Liver (tissue), 9 donors: ENCODE data around the gene ZNF536. TPM values are rescaled to one million over a fixed set of nuclear protein-coding genes. Genes with fewer than 3 reads are reported as not detected.
"Not testable (repeated sequence)": the region's sequence is repeated elsewhere in the genome, so short reads cannot be mapped to it uniquely, and the experiment has no call there.

ENCODE experiments used
- DNase-seq: peaks from one replicate; pipeline ENCODE4 v3.0.0-alpha.2; 2017; ENCODE audit warnings: low spot score
- H3K27ac ChIP-seq, 2 donors: one replicate each; pipeline ENCODE4 v1.7.0; 2013; ENCODE audit warnings: inconsistent platforms in 2 of 2, low read length in 2 of 2, control low read depth in 1 of 2, low read depth in 1 of 2, mild to moderate bottlenecking in 1 of 2
- H3K27me3 ChIP-seq, 4 donors: one replicate each; pipeline versions ENCODE4 v1.6.1 to v1.7.0; 2013; ENCODE audit warnings: low read length in 3 of 4, inconsistent platforms in 1 of 4, mild to moderate bottlenecking in 1 of 4, moderate library complexity in 1 of 4; ENCODE audit not compliant: control insufficient read depth in 4 of 4, insufficient read depth in 4 of 4
- H3K36me3 ChIP-seq, 4 donors: one replicate each; pipeline versions ENCODE4 v1.6.1 to v1.7.0; 2013; ENCODE audit warnings: low read length in 3 of 4, mild to moderate bottlenecking in 3 of 4, low read depth in 1 of 4, moderate library complexity in 1 of 4; ENCODE audit not compliant: control insufficient read depth in 4 of 4, insufficient read depth in 3 of 4
- H3K4me1 ChIP-seq, 4 donors: one replicate each; pipeline versions ENCODE4 v1.6.1 to v1.7.0; 2013; ENCODE audit warnings: low read length in 3 of 4, mild to moderate bottlenecking in 3 of 4, moderate library complexity in 1 of 4; ENCODE audit not compliant: control insufficient read depth in 4 of 4, insufficient read depth in 4 of 4
- H3K4me3 ChIP-seq, 3 donors: one replicate each; pipeline versions ENCODE4 v1.6.1 to v1.7.0; 2013; ENCODE audit warnings: low read length in 3 of 3, control low read depth in 1 of 3, low read depth in 1 of 3, mild to moderate bottlenecking in 1 of 3
- H3K9ac ChIP-seq, 2 donors: one replicate each; pipeline ENCODE4 v1.7.0; 2013; ENCODE audit warnings: low read length in 2 of 2, mild to moderate bottlenecking in 2 of 2, moderate library complexity in 2 of 2, control low read depth in 1 of 2, low read depth in 1 of 2
- H3K9me3 ChIP-seq, 4 donors: one replicate each; pipeline versions ENCODE4 v1.6.1 to v1.7.0; 2013; ENCODE audit warnings: low read length in 3 of 4; ENCODE audit not compliant: control insufficient read depth in 4 of 4
- ATF3 ChIP-seq: IDR thresholded peaks from 2 replicates; pipeline ENCODE4 v1.6.1; 2016; ENCODE audit warnings: antibody characterized with exemption
- EGR1 ChIP-seq, 2 donors: IDR thresholded peaks; 2 replicates each; pipeline ENCODE4 v1.6.1; 2016 to 2018; ENCODE audit warnings: antibody characterized with exemption in 2 of 2, low read depth in 2 of 2
- FOXA1 ChIP-seq: IDR thresholded peaks from 2 replicates; pipeline ENCODE4 v1.6.1; 2016; ENCODE audit warnings: antibody characterized with exemption
- GABPA ChIP-seq, 2 donors: IDR thresholded peaks in 1 of 2; conservative IDR thresholded peaks in 1 of 2; 2 replicates each; pipeline ENCODE4 v1.6.1; 2016; ENCODE audit warnings: antibody characterized with exemption in 2 of 2, mild to moderate bottlenecking in 1 of 2, moderate library complexity in 1 of 2
- MAX ChIP-seq: IDR thresholded peaks from 2 replicates; pipeline ENCODE4 v1.6.1; 2016; ENCODE audit warnings: antibody characterized with exemption
- RAD21 ChIP-seq, 2 donors: IDR thresholded peaks; 2 replicates each; pipeline ENCODE4 v1.6.1; 2016; ENCODE audit warnings: antibody characterized with exemption in 2 of 2, mild to moderate bottlenecking in 2 of 2
- REST ChIP-seq: IDR thresholded peaks from 2 replicates; pipeline ENCODE4 v1.6.1; 2016; ENCODE audit warnings: antibody characterized with exemption, mild to moderate bottlenecking
- RXRA ChIP-seq, 2 donors: IDR thresholded peaks; 2 replicates each; pipeline ENCODE4 v1.6.1; 2017 to 2018; ENCODE audit warnings: antibody characterized with exemption in 2 of 2, mild to moderate bottlenecking in 1 of 2
- SP1 ChIP-seq: IDR thresholded peaks from 2 replicates; pipeline ENCODE4 v1.6.1; 2018; ENCODE audit warnings: antibody characterized with exemption, mild to moderate bottlenecking
- YY1 ChIP-seq: IDR thresholded peaks from 2 replicates; pipeline ENCODE4 v1.6.1; 2016; ENCODE audit warnings: antibody characterized with exemption, mild to moderate bottlenecking
- ZBTB33 ChIP-seq: IDR thresholded peaks from 2 replicates; pipeline ENCODE4 v1.6.1; 2016; ENCODE audit warnings: antibody characterized with exemption
- WGBS: extraction: QIAGEN DNeasy Blood & Tissue Kit; methylation state at CpG from one replicate; pipeline ENCODE4 v1.1.7; 2013; 5-methylcytosine and 5-hydroxymethylcytosine counted together
- polyA plus RNA-seq, 2 donors: library from polyadenylated mRNA; stranded (reverse) in 1 of 2; unstranded in 1 of 2; fragments of 200-250 nt in 1 of 2; fragments of >200 nt in 1 of 2; fragmentation: Nextera tagmentation in 1 of 2; extraction: Ambion mirVana in 1 of 2; gene quantifications; one replicate each; pipeline versions ENCODE4 v1.2.1 to v1.2.3, GENCODE V29; 2013 to 2015
- total RNA-seq, 2 donors: library from RNA; depleted of rRNA; stranded (reverse); fragments of >200 nt; gene quantifications; one replicate each; pipeline ENCODE4 v1.2.3, GENCODE V29; 2014
- donor health status: healthy.
- donor health status: healthy.
- donor health status: healthy.
- donor health status: healthy.
- donor health status: healthy.

Gene ZNF536
- total and polyA plus RNA-seq, 4 donors = 0.02 to 0.17 (median 0.08) TPM

GRCh38 chr19:30481823-30482222, 109.6 kb downstream of the ZNF536 start:
- H3K9me3 ChIP-seq = no peaks in the 10 kb centered on the region
- H3K27me3 ChIP-seq = peaks cover 0 to 4% (median 3%) of the 10 kb centered on the region in 4 donors
- no peaks in the 10 kb centered on the region for H3K4me1 ChIP-seq
- H3K4me3 ChIP-seq = no peak overlapping the region
- no peak for TF ChIP-seq SP1
- no peak for TF ChIP-seq RAD21 (IDR thresholded peaks at IDR 0.05)
- TF ChIP-seq YY1 = no peak
- DNase-seq = no peak
- H3K27ac ChIP-seq = no peak overlapping the region
- H3K9ac ChIP-seq = no peak overlapping the region
- 87% methylated on average over 6 of the region's 6 CpGs for WGBS
- H3K36me3 ChIP-seq = no peaks in the 10 kb centered on the region

GRCh38 chr19:30482956-30483355, 110.8 kb downstream of the ZNF536 start:
- TF ChIP-seq RXRA (IDR thresholded peaks at IDR 0.05) (no peak), EGR1 (IDR thresholded peaks at IDR 0.05; ENCODE audit: low read depth in 2 of 2) (no peak), ZBTB33 (no peak), GABPA (IDR thresholded peaks at IDR 0.05 in 1 of 2, conservative IDR thresholded peaks at IDR 0.05 in 1 of 2) (no peak), REST (no peak), MAX (no peak), YY1 (no peak), ATF3 (no peak), FOXA1 (no peak)
- Histone ChIP-seq H3K4me3 (no peak overlapping the region), H3K36me3 (no peaks in the 10 kb centered on the region), H3K27ac (no peak overlapping the region), H3K27me3 (peaks cover 0 to 6% (median 3%) of the 10 kb centered on the region in 4 donors), H3K9me3 (no peaks in the 10 kb centered on the region), H3K4me1 (no peaks in the 10 kb centered on the region), H3K9ac (no peak overlapping the region)
- 81% methylated on average over 1 of the region's 1 CpG for WGBS
- DNase-seq = no peak

- not testable (repeated sequence) for DNase-seq, H3K27ac ChIP-seq, H3K4me1 ChIP-seq, H3K27me3 ChIP-seq, H3K4me3 ChIP-seq, H3K9ac ChIP-seq, H3K9me3 ChIP-seq, H3K36me3 ChIP-seq
- WGBS = 86% methylated on average over 2 of the region's 2 CpGs
Observed at GRCh38 chr19:30486250-30486649, 114.1 kb downstream of the ZNF536 start.
